GM08714 (cell line): ENCODE measurements around the gene USP20.
A peak's percentile ranks its signal among the peaks of the same experiment; 100 is the strongest.

Source experiments
- H3K4me3 ChIP-seq: fragments of 200-500 bp; sonication (Bioruptor generic); 2 replicates; pipeline ENCODE4 v1.5.1; 2014; ENCODE audit warnings: mild to moderate bottlenecking, low read length, inconsistent platforms
- ZNF274 ChIP-seq: IDR thresholded peaks from 2 replicates; pipeline ENCODE4 v1.6.1; 2012; ENCODE audit warnings: mild to moderate bottlenecking, low read depth, low read length

The USP20 gene

GRCh38 chr9:129881547-129882324 lies 46.5 kb downstream of the USP20 start:
- TF ChIP-seq ZNF274 = no peak
- H3K4me3 ChIP-seq = no peak overlapping the region

GRCh38 chr9:129884220-129885017 lies 49.2 kb downstream of the USP20 start:
- peak overlapping the region; percentile 55; the same call in 1 of the 2 replicates for H3K4me3 ChIP-seq
- no peak for TF ChIP-seq ZNF274

GRCh38 chr9:129885018-129885669 lies 49.9 kb downstream of the USP20 start:
- TF ChIP-seq ZNF274 = no peak
- peak overlapping the region; percentile 55; the same call in 1 of the 2 replicates for H3K4me3 ChIP-seq

GRCh38 chr9:129885670-129886106 lies 50.4 kb downstream of the USP20 start:
- no peak for TF ChIP-seq ZNF274
- H3K4me3 ChIP-seq = peak overlapping the region; percentile 55; the same call in 1 of the 2 replicates

- TF ChIP-seq ZNF274 = no peak
- H3K4me3 ChIP-seq = peak overlapping the region; percentile 41; the same call in 1 of the 2 replicates
Measured at GRCh38 chr9:129886226-129887174, 51.2 kb downstream of the USP20 start.

- H3K4me3 ChIP-seq = peak overlapping the region; percentile 64; the same call in 1 of the 2 replicates
- no peak for TF ChIP-seq ZNF274
Measured at GRCh38 chr9:129887334-129888292, 52.4 kb downstream of the USP20 start.

GRCh38 chr9:129888293-129889121 lies 53.2 kb downstream of the USP20 start:
- TF ChIP-seq ZNF274 = no peak
- H3K4me3 ChIP-seq = peak overlapping the region; percentile 64; the same call in 1 of the 2 replicates

- peak overlapping the region; percentile 1; the same call in 1 of the 2 replicates for H3K4me3 ChIP-seq
- TF ChIP-seq ZNF274 = no peak
Measured at GRCh38 chr9:129889122-129889940, 54.1 kb downstream of the USP20 start.

- H3K4me3 ChIP-seq = no peak overlapping the region; the same call in 1 of the 2 replicates
- TF ChIP-seq ZNF274 = no peak
Measured at GRCh38 chr9:129889941-129890717, 54.9 kb downstream of the USP20 start.

- H3K4me3 ChIP-seq = peak overlapping the region; percentile 49; the same call in 1 of the 2 replicates
Measured at GRCh38 chr9:129890718-129891299, 55.6 kb downstream of the USP20 start.
